OCI-LY3 (cell line): Measurements from ENCODE around the gene RNF157.

ENCODE experiments used
- H2AFZ ChIP-seq: fragments of 200-600, 300-600 bp; shearing (Covaris generic); 2 replicates; pipeline ENCODE4 v1.6.0; 2014; ENCODE audit warnings: antibody characterized with exemption, low read depth, low read length
- H3K27ac ChIP-seq: fragments of 200-600, 300-600 bp; sonication (generic); 2 replicates; pipeline ENCODE4 v1.5.1; 2014; ENCODE audit warnings: mild to moderate bottlenecking, low read length, moderate library complexity, mixed read lengths
- H3K27me3 ChIP-seq: fragments of 200-600, 300-600 bp; sonication (generic); 2 replicates; pipeline ENCODE4 v1.6.1; 2014; ENCODE audit warnings: low read depth, low read length, mixed read lengths
- H3K36me3 ChIP-seq: fragments of 200-600, 300-600 bp; sonication (generic); replicated peaks from 2 replicates; pipeline ENCODE3; 2014; ENCODE audit warnings: low read depth, low read length, mixed read lengths
- H3K4me1 ChIP-seq: fragments of 300-600, 200-600 bp; sonication (generic); 2 replicates; pipeline ENCODE4 v1.6.1; 2014; ENCODE audit warnings: low read length, mixed read lengths
- H3K4me2 ChIP-seq: fragments of 200-600, 300-600 bp; sonication (generic); 2 replicates; pipeline ENCODE4 v1.6.1; 2014; ENCODE audit warnings: low read length, mixed read lengths
- H3K4me3 ChIP-seq: fragments of 300-600, 200-600 bp; sonication (generic); 2 replicates; pipeline ENCODE4 v1.5.1; 2014; ENCODE audit warnings: antibody characterized with exemption, mild to moderate bottlenecking, low read length, moderate library complexity
- H3K79me2 ChIP-seq: fragments of 300-600, 200-600 bp; shearing (Covaris generic); 2 replicates; pipeline ENCODE4 v1.6.1; 2014; ENCODE audit warnings: mild to moderate bottlenecking, low read length, mixed read lengths
- H3K9ac ChIP-seq: fragments of 300-600, 200-600 bp; shearing (Covaris generic); 2 replicates; pipeline ENCODE4 v1.6.0; 2014; ENCODE audit warnings: mild to moderate bottlenecking, low read length, moderate library complexity
- H3K9me3 ChIP-seq: fragments of 200-600, 300-600 bp; shearing (Covaris generic); 2 replicates; pipeline ENCODE4 v1.6.1; 2014; ENCODE audit warnings: low read length, mixed read lengths; ENCODE audit not compliant: insufficient read depth
- H4K20me1 ChIP-seq: fragments of 200-600, 300-600 bp; sonication (generic); 2 replicates; pipeline ENCODE4 v1.6.1; 2016; ENCODE audit warnings: low read length, mixed read lengths; ENCODE audit not compliant: insufficient read depth
- CTCF ChIP-seq: fragments of 200-600, 300-600 bp; sonication (generic); IDR thresholded peaks from 2 replicates; pipeline ENCODE4 v1.5.1; 2014; ENCODE audit warnings: antibody characterized with exemption, low read length, low read depth
- EZH2phosphoT487 ChIP-seq: fragments of 200-600 bp; shearing (Covaris generic); IDR thresholded peaks from 2 replicates; pipeline ENCODE4 v1.6.1; 2018; ENCODE audit warnings: antibody characterized with exemption, mixed run types, low read depth

The RNF157 gene

DNA sequence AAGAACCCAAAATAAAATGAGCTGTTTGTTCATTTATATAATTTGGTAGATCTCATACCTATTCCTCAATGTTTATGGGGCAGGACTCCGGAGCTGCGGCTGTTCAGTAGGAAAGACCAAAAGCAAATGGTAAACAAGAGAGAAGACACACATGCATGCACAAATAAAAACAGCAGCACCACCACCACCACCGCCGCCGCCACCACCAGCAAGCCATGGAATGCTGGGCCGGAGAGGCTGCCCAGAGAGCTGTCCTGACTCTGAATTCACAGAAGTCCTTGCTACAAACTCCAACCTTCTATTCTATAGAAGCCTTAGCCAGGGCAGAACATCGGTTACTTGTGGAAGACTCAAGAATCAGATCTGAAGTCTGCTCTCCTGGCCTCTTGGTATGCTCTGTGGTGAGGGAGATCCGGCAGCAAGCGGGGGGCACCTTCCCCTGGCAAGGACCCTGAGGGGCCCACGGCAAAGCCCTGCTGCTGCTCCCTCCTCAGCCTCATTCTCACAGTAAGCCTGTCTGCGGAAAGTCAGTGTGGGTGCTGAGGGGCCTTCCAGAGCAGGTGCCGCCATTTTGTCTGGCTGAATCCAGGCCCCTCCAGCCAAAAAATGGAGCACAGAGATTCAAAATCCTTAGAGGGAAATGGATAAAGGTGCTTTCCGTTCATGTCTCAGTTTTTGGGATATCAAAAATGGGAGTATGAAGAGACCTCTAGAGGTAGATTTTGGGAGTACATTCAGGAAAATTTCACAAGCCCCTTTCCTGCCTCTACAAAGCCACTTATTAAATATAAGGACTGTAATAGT, 92.9 kb downstream of the RNF157 start:
- H3K36me3 ChIP-seq, result no peaks in the 10 kb centered on the region
- H2AFZ ChIP-seq, result no peak overlapping the region
- TF ChIP-seq CTCF (peak; percentile 48), EZH2phosphoT487 (no peak)
- H3K4me2 ChIP-seq, result no peak overlapping the region
- H3K79me2 ChIP-seq, result no peaks in the 10 kb centered on the region
- no peaks in the 10 kb centered on the region for H3K27me3 ChIP-seq
- H3K4me1 ChIP-seq, result peaks cover 37% of the 10 kb centered on the region
- no peaks in the 10 kb centered on the region for H3K9me3 ChIP-seq
- H3K4me3 ChIP-seq, result no peak overlapping the region
- no peak overlapping the region for H3K9ac ChIP-seq
- no peaks in the 10 kb centered on the region for H4K20me1 ChIP-seq
- H3K27ac ChIP-seq, result no peak overlapping the region

DNA sequence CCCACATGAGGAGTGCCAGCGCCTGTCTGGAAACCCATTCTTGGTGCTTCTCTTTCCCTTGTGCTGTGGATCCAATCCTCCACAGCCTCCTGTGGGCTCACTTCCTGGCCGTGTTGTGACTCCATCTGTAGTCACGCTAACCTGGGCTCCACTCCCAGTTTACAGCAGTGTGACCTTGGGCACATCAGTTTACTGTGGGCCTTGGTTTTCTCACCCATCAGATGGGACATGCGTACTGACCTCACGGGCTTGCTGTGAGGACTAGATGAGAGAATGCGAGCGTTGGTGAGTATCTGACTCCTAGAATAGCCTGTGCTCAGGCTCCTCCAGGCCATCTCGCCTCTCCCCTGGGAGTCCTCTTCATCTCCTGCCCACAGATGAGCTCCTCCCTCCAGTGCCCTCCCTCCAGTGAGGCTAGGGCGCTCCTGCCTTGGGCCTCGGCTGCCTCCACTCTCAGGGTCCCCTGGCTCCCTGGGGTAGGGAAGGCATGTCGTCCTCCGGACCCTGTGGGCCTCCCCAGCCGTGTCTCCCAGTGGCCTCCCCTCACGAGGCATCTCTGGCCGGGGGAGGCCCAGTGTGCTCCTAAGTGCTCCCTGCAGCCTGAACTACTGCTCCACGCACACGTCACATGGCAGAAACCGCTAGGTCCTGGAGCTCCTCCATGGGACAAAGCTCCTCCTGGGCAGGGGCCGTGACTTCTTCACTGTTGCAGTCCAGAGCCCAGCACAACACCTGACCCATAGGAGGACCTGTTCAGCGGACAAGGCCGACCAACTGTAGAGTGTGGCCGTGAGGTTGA, 94.0 kb downstream of the RNF157 start:
- Histone ChIP-seq H3K9me3 (no peaks in the 10 kb centered on the region), H4K20me1 (no peaks in the 10 kb centered on the region), H3K4me1 (peaks cover 35% of the 10 kb centered on the region), H3K27ac (0 out of 2 replicates have a peak overlapping the region, but pooled peaks have one; percentile 25), H3K79me2 (no peaks in the 10 kb centered on the region), H3K4me2 (peak overlapping the region; percentile 80), H3K9ac (peak overlapping the region; percentile 49), H3K4me3 (peak overlapping the region; percentile 57), H3K36me3 (no peaks in the 10 kb centered on the region), H3K27me3 (no peaks in the 10 kb centered on the region), H2AFZ (peak overlapping the region; percentile 100)
- TF ChIP-seq EZH2phosphoT487, result no peak
- TF ChIP-seq CTCF, result no peak

DNA sequence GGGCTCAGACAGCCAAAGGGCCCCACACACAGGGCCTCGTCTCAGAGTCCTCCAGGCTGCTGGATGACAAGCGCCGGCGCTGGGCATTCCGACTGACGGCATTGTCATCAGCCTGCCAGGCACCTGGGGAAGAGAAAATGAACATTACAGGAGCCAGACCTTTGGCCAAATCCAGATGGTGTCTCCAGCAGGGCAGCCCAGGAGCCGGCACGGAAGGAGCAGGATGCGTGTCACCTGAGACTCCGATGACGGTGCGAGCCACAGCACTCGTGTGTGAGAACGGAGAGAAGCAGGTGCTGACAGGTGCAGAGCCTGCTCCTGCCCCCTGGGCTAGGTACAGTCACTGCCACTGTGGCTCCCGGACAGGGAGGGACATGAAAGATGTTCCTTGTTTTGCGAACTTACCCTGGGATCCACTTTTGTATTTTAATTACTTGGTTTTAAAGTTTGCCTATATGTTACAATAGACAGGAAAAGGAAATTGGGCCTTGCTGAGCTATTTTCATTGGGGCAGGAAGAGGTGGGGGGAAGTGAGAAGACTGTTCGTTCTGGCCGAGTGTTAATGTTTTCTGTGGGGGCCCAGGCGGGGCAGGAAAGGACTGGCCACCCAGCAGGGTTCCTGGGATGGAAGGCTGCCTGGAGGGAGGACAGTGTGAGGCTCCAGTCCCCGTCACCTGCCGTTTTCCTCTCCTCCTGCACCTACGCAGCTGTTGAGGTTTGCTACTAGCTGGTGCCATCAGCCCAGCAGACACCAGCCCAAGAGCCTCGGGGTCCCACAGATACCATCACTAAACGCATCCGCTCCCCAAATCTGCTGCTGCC, 94.9 kb downstream of the RNF157 start:
- H2AFZ ChIP-seq, result peak overlapping the region; percentile 100
- H3K4me2 ChIP-seq, result peak overlapping the region; percentile 80

More for the DNA sequence above, 94.9 kb downstream of the RNF157 start:
- Histone ChIP-seq H3K9me3 (no peaks in the 10 kb centered on the region), H3K79me2 (no peaks in the 10 kb centered on the region), H4K20me1 (no peaks in the 10 kb centered on the region), H3K4me1 (peaks cover 27% of the 10 kb centered on the region), H3K9ac (peak overlapping the region; percentile 49), H3K27ac (peak overlapping the region; percentile 25; the same call in 1 of the 2 replicates), H3K36me3 (no peaks in the 10 kb centered on the region), H3K27me3 (no peaks in the 10 kb centered on the region), H3K4me3 (peak overlapping the region; percentile 57)
- no peak for TF ChIP-seq EZH2phosphoT487
- no peak for TF ChIP-seq CTCF
